Trophoblast cell (in vitro differentiated cells and primary cell): ENCODE measurements around the gene GADL1.
A peak's percentile ranks its signal among the peaks of the same experiment; 100 is the strongest.

Experiments used
- DNase-seq, 2 donors: peaks; one replicate each; pipeline ENCODE4 v3.0.0-alpha.2; 2016
- H2AFZ ChIP-seq: 2 replicates; pipeline ENCODE4 v1.6.1; 2013; ENCODE audit warnings: low read length, moderate library complexity, mild to moderate bottlenecking; ENCODE audit not compliant: insufficient read depth, poor library complexity
- H2AK5ac ChIP-seq: 2 replicates; pipeline ENCODE4 v1.6.1; 2013; ENCODE audit warnings: mild to moderate bottlenecking, low read length
- H2BK120ac ChIP-seq: 2 replicates; pipeline ENCODE4 v1.6.1; 2013; ENCODE audit warnings: low read length, mild to moderate bottlenecking, moderate library complexity; ENCODE audit not compliant: insufficient read depth, poor library complexity
- H2BK12ac ChIP-seq: 2 replicates; pipeline ENCODE4 v1.6.1; 2013; ENCODE audit warnings: mild to moderate bottlenecking, low read length, moderate library complexity
- H2BK5ac ChIP-seq: 2 replicates; pipeline ENCODE4 v1.6.1; 2013; ENCODE audit warnings: low read length, low read depth, moderate library complexity, mild to moderate bottlenecking; ENCODE audit not compliant: poor library complexity
- H3K14ac ChIP-seq: 2 replicates; pipeline ENCODE4 v1.6.1; 2013; ENCODE audit warnings: mild to moderate bottlenecking, low read length
- H3K18ac ChIP-seq: 2 replicates; pipeline ENCODE4 v1.6.1; 2013; ENCODE audit warnings: mild to moderate bottlenecking, low read length
- H3K23ac ChIP-seq: 2 replicates; pipeline ENCODE4 v1.6.1; 2013; ENCODE audit warnings: low read length
- H3K27ac ChIP-seq: 2 replicates; pipeline ENCODE4 v1.5.1; 2013; ENCODE audit warnings: low read depth, mild to moderate bottlenecking, inconsistent platforms, low read length, moderate library complexity
- H3K27me3 ChIP-seq: 2 replicates; pipeline ENCODE4 v1.6.1; 2013; ENCODE audit warnings: inconsistent platforms, mild to moderate bottlenecking, low read length, moderate library complexity; ENCODE audit not compliant: insufficient read depth
- H3K36me3 ChIP-seq, 2 experiments: 1 replicate in 1 of 2; 2 replicates in 1 of 2; pipeline ENCODE4 v1.6.1; 2013; ENCODE audit warnings: low read length in 2 of 2, mild to moderate bottlenecking in 2 of 2, moderate library complexity in 1 of 2; ENCODE audit not compliant: insufficient read depth in 2 of 2, control insufficient read depth in 1 of 2
- H3K4ac ChIP-seq: 2 replicates; pipeline ENCODE4 v1.6.1; 2013; ENCODE audit warnings: low read depth, mild to moderate bottlenecking, low read length, moderate library complexity
- H3K4me1 ChIP-seq, 2 experiments: 1 replicate in 1 of 2; 2 replicates in 1 of 2; pipeline ENCODE4 v1.6.1; 2013; ENCODE audit warnings: low read length in 2 of 2, mild to moderate bottlenecking in 2 of 2, moderate library complexity in 1 of 2; ENCODE audit not compliant: insufficient read depth in 2 of 2, control insufficient read depth in 1 of 2
- H3K4me2 ChIP-seq: 2 replicates; pipeline ENCODE4 v1.6.1; 2013; ENCODE audit warnings: inconsistent platforms, mild to moderate bottlenecking, low read length, moderate library complexity
- H3K4me3 ChIP-seq: 2 replicates; pipeline ENCODE4 v1.5.1; 2013; ENCODE audit warnings: mild to moderate bottlenecking, low read depth, low read length, inconsistent platforms
- H3K79me1 ChIP-seq: one replicate; pipeline ENCODE4 v1.6.1; 2013; ENCODE audit warnings: low read length
- H3K79me2 ChIP-seq: 2 replicates; pipeline ENCODE4 v1.6.1; 2013; ENCODE audit warnings: low read length, mild to moderate bottlenecking; ENCODE audit not compliant: control insufficient read depth, insufficient read depth, poor library complexity
- H3K9ac ChIP-seq: 2 replicates; pipeline ENCODE4 v1.6.1; 2013; ENCODE audit warnings: mild to moderate bottlenecking, low read length
- H3K9me3 ChIP-seq: 2 replicates; pipeline ENCODE4 v1.6.1; 2013; ENCODE audit warnings: low read depth, mild to moderate bottlenecking, control low read depth, inconsistent platforms, low read length; ENCODE audit not compliant: insufficient read depth
- H4K12ac ChIP-seq: 2 replicates; pipeline ENCODE4 v1.6.1; 2013; ENCODE audit warnings: low read depth, mild to moderate bottlenecking, low read length, moderate library complexity
- H4K8ac ChIP-seq: 2 replicates; pipeline ENCODE4 v1.6.1; 2013; ENCODE audit warnings: low read depth, mild to moderate bottlenecking, low read length, moderate library complexity
- H4K91ac ChIP-seq: one replicate; pipeline ENCODE4 v1.6.1; 2013; ENCODE audit warnings: low read depth, mild to moderate bottlenecking, low read length, moderate library complexity
- WGBS: extraction: QIAGEN DNeasy Blood & Tissue Kit; methylation state at CpG from one replicate; pipeline ENCODE4 v1.1.7; 2013; ENCODE audit warnings: missing lambda C conversion rate; ENCODE audit not compliant: insufficient read length, insufficient coverage; ENCODE audit errors: extremely low coverage; 5-methylcytosine and 5-hydroxymethylcytosine counted together

The GADL1 gene

GRCh38 chr3:30749230-30749629 is 145.2 kb downstream of the GADL1 start:
- no peak overlapping the region for H3K18ac ChIP-seq
- no peak overlapping the region for H3K23ac ChIP-seq
- no peaks in the 10 kb centered on the region for H3K27me3 ChIP-seq
- no peak overlapping the region for H3K14ac ChIP-seq
- H3K27ac ChIP-seq, result no peak overlapping the region
- no peaks in the 10 kb centered on the region for H3K4me1 ChIP-seq
- H3K9me3 ChIP-seq, result no peaks in the 10 kb centered on the region
- H2AFZ ChIP-seq, result no peak overlapping the region
- no peak overlapping the region for H3K9ac ChIP-seq
- H2AK5ac ChIP-seq, result no peak overlapping the region
- no peaks in the 10 kb centered on the region for H3K36me3 ChIP-seq
- no peaks in the 10 kb centered on the region for H3K79me2 ChIP-seq
- H3K4me3 ChIP-seq, result no peak overlapping the region
- H3K4ac ChIP-seq, result no peak overlapping the region
- H2BK5ac ChIP-seq, result no peak overlapping the region
- H4K12ac ChIP-seq, result no peak overlapping the region
- no peak overlapping the region for H4K91ac ChIP-seq
- no peak overlapping the region for H4K8ac ChIP-seq
- H3K4me2 ChIP-seq, result no peak overlapping the region
- H2BK120ac ChIP-seq, result no peak overlapping the region
- H2BK12ac ChIP-seq, result no peak overlapping the region
- no peaks in the 10 kb centered on the region for H3K79me1 ChIP-seq
- no peak for DNase-seq

GRCh38 chr3:30747771-30748281 is 146.6 kb downstream of the GADL1 start:
- Histone ChIP-seq H2AFZ (no peak overlapping the region), H3K27ac (no peak overlapping the region), H3K79me2 (no peaks in the 10 kb centered on the region), H3K27me3 (no peaks in the 10 kb centered on the region), H3K4me1 (no peaks in the 10 kb centered on the region), H3K9ac (no peak overlapping the region), H2AK5ac (no peak overlapping the region), H3K18ac (no peak overlapping the region), H3K4ac (no peak overlapping the region), H3K4me2 (no peak overlapping the region), H3K14ac (no peak overlapping the region), H4K12ac (no peak overlapping the region), H4K91ac (no peak overlapping the region), H2BK12ac (no peak overlapping the region), H2BK120ac (no peak overlapping the region), H3K36me3 (no peaks in the 10 kb centered on the region), H3K4me3 (no peak overlapping the region), H3K23ac (no peak overlapping the region), H4K8ac (no peak overlapping the region), H3K79me1 (no peaks in the 10 kb centered on the region), H2BK5ac (no peak overlapping the region), H3K9me3 (no peaks in the 10 kb centered on the region)
- peak in 1 of 2 donors; percentile 26 for DNase-seq
- WGBS, result no CpG with 5 or more reads among the region's 4 CpGs

- Histone ChIP-seq H3K9ac (no peak overlapping the region), H4K91ac (no peak overlapping the region), H3K9me3 (no peaks in the 10 kb centered on the region), H3K27ac (no peak overlapping the region), H3K79me1 (no peaks in the 10 kb centered on the region), H3K23ac (no peak overlapping the region), H2BK5ac (no peak overlapping the region), H3K18ac (no peak overlapping the region), H2AFZ (no peak overlapping the region), H3K79me2 (no peaks in the 10 kb centered on the region), H2AK5ac (no peak overlapping the region), H3K4me2 (no peak overlapping the region), H2BK12ac (no peak overlapping the region), H3K14ac (no peak overlapping the region), H4K8ac (no peak overlapping the region), H3K4me3 (no peak overlapping the region), H3K27me3 (no peaks in the 10 kb centered on the region), H3K36me3 (no peaks in the 10 kb centered on the region), H3K4me1 (no peaks in the 10 kb centered on the region), H2BK120ac (no peak overlapping the region), H3K4ac (no peak overlapping the region), H4K12ac (no peak overlapping the region)
- DNase-seq, result no peak
Observed at GRCh38 chr3:30743641-30744317, 150.7 kb downstream of the GADL1 start.

GRCh38 chr3:30742796-30743619 is 151.5 kb downstream of the GADL1 start:
- no peaks in the 10 kb centered on the region for H3K36me3 ChIP-seq
- no peak overlapping the region for H2AK5ac ChIP-seq
- H3K4me1 ChIP-seq, result no peaks in the 10 kb centered on the region
- no peak overlapping the region for H3K4ac ChIP-seq
- no peak overlapping the region for H2AFZ ChIP-seq
- no peak overlapping the region for H3K9ac ChIP-seq
- no peaks in the 10 kb centered on the region for H3K79me1 ChIP-seq
- no peak overlapping the region for H4K8ac ChIP-seq
- H3K27me3 ChIP-seq, result no peaks in the 10 kb centered on the region
- no peak overlapping the region for H3K4me2 ChIP-seq
- H3K9me3 ChIP-seq, result no peaks in the 10 kb centered on the region
- H3K4me3 ChIP-seq, result no peak overlapping the region
- H4K12ac ChIP-seq, result no peak overlapping the region
- H3K18ac ChIP-seq, result no peak overlapping the region
- no peak overlapping the region for H3K14ac ChIP-seq
- no peak for DNase-seq
- H2BK120ac ChIP-seq, result no peak overlapping the region
- no peaks in the 10 kb centered on the region for H3K79me2 ChIP-seq
- WGBS, result no CpG with 5 or more reads among the region's 4 CpGs
- no peak overlapping the region for H4K91ac ChIP-seq
- H2BK12ac ChIP-seq, result no peak overlapping the region
- no peak overlapping the region for H3K23ac ChIP-seq
- H2BK5ac ChIP-seq, result no peak overlapping the region
- no peak overlapping the region for H3K27ac ChIP-seq
